ENCODE data around the gene ALOX5AP.
"Not testable (repeated sequence)": the region's sequence is repeated elsewhere in the genome, so short reads cannot be mapped to it uniquely, and the experiment has no call there.

The ALOX5AP gene

DNA sequence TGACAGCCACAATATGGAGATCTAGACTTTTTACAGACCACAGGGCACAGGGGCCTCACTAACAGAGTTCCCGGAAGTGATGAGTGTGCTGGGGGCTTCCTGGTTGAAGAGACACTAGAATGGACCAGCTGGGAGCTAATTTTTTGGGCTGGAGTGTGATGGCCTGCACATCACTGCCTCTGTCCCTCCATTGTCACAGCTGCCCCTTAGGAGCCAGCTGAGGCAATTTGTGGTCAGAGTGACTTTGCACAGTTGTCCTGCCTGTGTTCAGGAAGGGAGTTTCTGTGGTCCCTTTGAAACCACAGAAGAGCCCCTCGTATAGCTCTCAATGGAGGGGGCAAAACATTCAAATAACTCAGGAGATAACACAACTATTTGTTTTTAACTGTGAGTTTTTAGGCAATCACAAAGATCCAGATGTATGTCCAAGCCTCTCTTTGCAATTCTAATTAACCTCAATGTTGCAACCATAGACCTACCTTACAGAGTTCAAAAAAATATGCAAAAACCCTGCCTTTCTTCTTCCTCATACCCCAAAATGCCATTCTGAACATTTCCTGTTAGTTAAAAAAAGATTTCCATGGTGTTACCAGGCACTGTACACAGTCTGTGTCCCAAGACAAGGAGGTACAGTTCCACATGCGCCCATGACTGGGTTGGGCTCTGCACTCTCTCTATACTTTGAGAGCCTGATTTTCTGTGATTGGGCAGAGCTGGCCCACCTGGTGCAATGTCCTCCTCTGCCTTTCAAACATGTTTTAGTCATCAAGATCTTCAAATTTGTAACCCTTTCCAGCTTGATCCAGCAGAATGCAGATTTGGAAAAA is 2.4 kb downstream of the ALOX5AP start:
- no peak for DNase-seq (ENCODE audit: low spot score)

DNA sequence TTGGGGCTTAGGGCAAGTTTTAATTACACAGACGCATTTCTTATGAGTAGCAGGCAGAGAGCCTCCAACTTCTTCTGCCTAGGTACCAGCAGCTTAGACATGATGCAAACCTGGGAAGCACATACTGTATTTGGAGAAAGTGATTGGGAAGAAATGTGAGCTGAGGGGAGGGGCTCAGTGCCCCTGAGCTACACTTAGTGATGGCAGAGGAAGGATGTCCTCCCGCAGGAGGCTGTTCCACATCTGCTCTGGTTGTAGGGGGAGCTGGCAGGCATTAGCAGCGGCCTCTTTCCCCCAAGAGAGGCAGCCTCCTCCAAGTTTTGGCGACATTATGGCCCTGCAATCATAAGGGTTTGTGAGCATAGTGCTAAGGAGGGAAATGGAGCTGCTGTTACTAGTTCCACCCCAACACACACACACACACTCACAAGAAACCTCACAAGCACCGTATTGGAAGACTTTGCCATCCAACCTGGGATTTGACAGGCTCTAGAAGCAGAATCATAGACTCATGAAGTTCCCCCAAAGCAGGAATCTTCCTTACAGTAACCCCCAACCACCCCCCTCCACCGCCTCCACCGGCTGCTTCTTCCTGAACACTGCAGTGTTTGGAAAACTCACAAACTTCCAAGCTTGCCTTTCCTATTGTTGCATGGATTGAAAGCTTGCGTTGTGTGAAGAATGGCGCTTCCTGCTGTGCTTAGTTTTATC is 3.3 kb downstream of the ALOX5AP start:
- DNase-seq (ENCODE audit: low spot score) = no peak

DNA sequence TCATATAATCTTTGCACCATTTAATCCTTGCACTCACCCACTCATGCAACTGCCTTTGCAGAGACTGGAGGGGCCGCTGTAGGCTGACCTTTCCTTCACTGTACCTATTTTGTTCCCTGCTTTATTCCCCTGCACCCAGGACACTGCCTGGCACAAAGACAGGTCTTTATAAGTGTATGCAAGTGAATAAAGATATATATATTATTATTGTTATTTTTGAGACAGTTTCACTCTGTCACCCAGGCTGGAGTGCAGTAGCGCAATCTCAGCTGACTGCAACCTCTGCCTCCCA is 3.8 kb downstream of the ALOX5AP start:
- no peak for DNase-seq (ENCODE audit: low spot score)

DNA sequence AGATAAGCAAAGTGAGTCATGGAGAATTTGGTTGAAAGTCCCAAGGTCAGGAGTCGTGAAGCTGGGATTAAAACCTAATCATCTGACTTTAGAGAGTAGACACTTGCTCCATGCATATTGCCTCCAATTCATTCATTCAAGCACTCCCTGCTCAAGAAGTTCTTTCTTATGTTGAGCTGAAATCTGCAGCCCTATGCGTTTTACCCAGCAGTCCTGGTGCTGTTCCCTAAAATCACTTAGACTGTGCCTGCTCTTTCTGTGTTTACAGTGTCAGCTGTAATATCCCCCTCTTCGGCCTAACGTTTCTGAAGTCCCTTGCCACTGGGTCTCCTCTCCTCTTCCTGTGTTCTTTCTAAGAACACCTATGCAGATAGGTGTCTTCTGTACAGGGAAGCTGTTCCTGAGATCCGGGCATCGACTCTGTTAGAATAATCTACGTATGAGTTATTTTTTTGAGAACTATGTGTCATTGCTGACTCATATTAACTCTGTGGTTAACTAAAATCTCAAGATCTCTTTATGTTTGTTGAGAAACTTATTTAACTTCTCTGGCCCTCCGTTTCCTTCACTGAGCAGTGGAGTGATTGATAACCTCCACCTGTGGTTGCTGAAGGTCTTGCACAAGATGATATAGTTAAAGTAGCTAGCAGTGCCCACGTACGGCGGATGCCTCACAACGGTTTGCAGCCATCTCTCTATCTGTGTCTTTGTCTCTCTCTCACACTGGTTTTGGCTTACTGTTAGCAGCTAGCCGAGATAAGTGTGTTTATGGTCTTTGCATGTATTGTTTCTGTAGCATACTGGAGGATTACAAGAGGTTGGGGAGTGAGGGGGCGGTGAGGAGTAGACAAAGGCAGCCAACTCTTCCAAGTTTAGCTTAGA is 4.7 kb downstream of the ALOX5AP start:
- no peak for DNase-seq (ENCODE audit: low spot score)

DNA sequence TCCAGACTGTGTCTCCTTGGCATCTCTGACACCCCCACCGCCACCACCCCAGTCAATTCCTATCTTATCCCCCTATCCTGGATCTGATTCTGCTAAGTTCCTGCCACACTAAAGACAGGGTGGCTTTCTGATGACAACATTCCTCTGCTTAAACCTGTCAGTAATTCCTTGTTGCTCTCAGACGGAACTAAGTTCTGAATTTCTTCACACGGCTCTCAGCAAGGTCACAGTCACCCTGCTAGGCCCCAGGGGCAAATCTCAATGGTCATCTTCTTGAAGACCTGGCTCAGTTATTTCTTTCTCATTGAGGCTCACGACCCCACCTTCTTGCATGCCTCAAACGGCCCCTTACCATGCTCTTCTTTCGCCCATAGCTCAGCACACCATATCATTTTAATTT is 7.6 kb downstream of the ALOX5AP start:
- no peak for DNase-seq (ENCODE audit: low spot score)

DNA sequence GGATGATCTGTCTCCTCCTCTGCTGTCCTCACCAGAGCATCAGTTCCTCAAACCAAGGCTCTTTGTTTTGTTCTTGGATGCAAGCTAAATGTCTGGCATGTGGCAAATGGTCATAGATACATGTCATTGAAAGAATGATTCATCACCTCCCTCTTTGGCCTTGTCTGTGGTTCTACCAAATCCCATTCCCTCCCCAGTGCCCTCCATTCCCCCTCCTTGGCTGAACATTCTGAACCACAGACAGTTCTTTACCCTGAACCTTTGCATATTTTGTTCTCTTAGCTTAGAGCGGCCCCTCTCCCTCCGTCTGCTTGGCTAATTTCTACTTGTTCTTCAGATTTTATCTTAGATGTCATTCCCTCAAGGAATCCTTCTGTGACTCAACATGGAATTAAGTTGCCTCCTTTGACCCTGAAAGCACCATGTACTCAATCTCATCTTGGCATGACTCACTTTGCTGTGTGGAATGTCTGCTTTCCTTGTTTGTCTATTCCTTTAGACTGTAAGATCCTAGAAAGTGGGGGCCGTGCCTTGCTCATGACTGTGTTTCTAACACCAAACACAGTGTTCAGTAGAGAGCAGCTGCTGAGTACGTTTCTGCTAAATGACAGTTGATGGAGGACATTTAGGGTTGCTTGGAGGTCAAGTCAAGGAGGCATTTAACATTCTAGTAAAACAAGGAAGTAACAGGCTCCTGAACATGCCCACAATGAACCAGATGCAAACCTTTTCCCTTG is 8.1 kb downstream of the ALOX5AP start:
- DNase-seq (ENCODE audit: low spot score) = no peak

DNA sequence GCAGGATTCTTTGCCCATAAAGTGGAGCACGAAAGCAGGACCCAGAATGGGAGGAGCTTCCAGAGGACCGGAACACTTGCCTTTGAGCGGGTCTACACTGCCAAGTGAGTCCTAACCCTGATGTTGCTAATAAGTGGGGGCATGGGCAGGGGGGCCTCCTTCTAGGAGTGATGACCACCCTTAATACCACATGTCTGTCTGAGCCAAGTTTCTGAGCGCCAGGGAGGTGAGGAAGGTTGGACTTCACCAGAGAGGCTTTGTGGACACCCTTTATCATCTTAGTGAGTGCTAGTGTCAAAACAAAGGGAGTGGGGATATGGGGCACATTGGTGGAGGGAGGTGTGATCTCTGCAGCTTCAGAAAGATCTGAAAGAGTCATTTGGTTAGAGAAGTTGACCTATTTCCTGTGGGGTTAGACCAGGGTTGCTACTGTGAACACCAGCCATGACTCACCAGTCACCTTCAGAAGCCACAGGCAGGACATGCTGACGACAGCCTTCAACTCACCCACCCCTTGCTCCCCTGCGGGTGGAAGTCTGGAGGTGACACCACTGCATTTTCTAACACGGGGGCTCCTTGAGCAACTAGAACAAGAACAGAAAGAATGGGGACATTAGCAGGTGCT is 8.8 kb downstream of the ALOX5AP start:
- no peak for DNase-seq (ENCODE audit: low spot score)

DNA sequence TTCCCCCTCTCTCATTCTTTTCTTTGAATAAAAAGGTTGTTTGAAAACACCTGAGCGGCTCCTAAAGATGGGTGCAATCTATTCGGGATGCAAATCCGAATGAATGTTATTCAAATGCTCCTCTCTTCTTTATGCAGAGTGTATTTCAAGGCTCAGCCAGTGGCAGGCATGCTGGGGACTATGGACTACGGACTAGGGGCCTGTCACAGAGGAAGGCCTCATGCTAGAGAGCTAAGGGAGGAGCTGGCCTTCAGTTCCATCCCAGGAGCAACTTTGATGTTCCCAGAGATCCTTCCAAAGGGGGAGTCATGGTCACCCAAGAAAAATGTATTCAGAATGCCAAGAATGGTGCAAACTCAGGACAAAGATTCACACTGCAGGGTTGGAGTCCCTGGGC is 9.3 kb downstream of the ALOX5AP start:
- DNase-seq (ENCODE audit: low spot score) = no peak

DNA sequence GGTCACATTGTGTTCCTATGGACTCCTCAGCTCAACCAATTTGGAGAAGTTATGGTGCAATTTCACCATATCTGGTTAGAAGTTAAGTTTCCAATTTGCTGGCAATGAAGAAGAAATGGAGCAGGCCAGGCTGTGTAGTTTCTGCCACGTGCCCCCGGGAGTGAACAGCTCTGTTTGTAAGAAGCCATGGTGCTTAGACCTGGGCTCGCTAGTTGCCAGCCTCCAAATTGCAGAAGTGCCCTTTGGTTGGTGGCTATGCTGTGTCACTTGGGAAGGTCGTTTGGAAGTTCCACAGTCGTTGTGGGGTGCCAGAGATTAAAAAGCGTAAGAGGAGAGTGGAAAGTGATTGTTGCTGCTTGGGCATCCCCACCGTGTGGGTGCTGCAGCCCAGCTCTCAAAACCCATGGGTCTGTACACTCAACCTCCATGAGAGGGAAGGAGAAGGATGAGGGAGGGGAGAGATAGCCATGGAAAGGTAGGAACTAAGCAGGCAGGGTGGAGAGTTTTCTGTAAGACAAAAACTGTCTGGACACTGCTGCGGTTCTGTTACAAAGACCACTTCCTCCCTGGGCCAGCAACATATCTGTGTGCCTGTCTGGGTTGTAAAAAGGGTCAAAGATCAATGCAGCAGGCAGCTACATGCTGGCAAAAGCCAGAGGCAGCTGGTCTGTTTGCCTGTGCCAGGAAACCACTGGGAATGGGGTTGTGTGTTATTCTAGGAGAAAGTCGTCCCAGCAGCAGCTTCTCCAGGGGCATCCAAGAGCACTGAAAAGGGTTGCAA is 10.8 kb downstream of the ALOX5AP start:
- DNase-seq (ENCODE audit: low spot score) = no peak

DNA sequence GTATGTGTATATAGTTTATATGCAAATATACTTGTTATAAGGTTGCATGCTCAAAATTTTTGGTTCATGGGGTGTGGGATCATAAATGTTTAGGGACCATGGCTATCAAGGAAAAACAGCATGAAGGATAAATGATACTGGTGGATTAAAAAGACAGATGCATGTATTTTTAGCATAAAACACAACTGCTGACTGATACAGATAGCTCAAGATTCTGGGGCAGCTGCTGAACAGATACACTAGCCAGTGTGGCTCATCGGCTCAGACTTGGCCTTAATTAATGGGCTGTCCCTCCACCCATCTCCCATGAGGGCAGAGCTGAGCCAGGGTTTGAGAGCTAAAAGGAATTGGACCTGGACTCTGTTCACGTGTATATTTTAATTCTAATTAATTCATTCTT is 11.4 kb downstream of the ALOX5AP start:
- DNase-seq (ENCODE audit: low spot score) = no peak

DNA sequence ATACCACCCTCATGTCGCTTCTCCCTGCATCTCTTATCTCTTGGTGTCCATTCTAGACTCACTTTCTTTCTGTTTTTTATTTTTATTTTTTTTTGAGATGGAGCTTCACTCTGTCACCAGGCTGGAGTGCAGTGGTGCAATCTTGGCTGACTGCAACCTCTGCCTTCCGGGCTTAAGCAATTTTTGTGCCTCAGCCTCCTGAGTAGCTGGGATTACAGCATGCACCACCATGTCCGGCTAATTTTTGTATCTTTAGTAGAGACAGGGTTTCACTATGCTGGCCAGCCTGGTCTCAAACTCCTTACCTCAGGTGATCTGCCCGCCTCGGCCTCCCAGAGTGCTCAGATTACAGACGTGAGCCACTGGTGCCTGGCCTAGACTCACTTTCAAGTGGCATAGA is 12.5 kb downstream of the ALOX5AP start:
- DNase-seq (ENCODE audit: low spot score) = not testable (repeated sequence)

DNA sequence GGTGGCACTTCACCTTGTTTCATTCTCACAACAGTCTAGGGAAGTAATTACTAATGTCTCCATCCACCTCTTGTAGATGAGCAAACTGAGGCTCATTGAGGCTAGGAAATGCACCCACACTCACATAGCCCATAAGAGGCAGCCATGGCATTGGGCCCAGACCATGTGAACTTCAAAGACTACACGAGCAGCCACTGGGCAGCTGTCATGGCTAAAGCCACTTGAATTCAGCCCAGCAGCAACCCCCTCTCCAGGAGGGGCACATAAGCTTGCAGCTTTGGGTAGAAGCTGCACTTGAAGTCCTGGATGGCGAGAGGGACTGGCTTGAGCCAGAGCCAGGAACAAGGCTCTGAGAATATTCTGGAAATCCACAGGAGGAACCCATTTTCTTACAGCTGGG is 13.4 kb downstream of the ALOX5AP start:
- DNase-seq (ENCODE audit: low spot score) = no peak

DNA sequence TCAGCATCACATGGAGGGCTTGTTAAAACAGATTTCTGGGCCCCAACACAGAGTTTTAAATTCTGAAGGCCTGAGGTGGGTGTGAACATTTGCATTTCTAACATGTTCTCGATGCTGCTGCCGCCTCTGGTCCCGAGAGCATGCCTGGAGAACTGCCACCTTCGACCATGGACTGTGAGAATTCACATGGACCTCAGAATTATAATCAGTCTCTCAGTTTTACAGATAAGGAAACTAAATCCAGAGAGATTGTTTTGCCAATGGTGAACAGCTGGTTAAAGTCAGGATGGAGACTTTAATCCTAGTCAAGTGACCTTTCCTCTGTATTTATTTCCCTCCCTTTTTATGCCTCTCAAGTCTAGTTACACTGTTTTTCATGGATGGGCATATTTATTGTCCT is 14.7 kb downstream of the ALOX5AP start:
- no peak for DNase-seq (ENCODE audit: low spot score)

DNA sequence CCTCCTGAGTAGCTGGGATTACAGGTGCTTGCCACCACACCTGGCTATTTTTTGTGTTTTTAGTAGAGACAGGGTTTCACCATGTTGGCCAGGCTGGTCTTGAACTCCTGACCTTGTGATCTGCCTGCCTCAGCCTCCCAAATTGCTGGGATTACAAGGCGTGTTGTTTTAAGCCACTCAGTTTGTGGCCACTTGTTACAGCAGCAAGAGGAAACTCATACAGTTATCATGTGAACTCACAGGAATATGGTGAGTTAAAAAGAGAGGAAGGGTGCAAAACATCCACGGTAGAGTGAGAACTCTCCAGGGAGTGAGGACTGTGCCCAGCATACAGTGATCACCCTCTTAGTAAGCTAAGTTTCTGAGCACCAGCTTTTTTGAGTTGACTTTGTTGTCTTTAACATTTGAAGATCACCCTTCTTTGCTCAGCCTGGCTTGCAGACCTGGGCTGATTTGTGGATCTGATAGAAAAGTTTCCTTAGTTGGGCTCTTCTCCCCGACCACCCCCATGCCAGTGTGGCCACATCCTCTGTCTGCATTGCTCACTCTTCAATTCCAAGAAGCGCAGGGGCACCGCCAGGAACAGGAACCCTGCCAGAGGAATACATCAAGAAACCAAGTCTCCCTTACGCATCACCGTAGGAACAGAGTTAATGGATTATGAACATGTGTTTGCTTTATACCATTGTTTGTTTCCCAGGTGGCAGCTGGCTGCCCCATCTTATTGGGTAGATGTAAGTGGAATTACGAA is 16.0 kb downstream of the ALOX5AP start:
- no peak for DNase-seq (ENCODE audit: low spot score)

DNA sequence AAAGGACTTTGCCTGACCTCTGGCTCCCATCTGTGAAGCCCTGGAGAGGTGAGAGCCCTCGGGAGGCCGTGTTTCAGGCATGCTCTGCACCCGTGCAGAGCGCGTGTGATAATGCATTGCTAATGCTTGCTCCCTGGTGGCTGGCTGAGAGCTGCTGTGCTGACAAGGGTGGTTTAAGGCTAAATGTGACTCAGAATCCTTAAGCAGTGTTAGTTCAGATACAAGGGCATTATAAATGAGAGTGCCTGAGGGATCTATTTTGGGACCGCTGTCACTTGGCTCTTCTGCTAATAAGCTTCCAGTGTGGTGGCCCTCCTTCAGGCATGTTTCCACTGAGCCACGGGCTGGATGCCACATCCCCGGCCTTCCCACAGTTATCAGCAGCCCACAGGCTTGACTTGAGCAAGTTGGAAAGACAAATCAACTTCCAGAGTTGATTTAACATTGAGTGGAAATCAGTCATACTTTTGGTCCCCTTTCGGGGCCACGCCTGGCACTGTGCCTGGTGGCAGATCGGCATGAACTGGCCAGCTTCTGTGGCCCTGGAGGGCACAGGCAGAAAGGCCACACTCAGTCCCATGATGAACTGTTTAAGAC is 17.0 kb downstream of the ALOX5AP start:
- no peak for DNase-seq (ENCODE audit: low spot score)

DNA sequence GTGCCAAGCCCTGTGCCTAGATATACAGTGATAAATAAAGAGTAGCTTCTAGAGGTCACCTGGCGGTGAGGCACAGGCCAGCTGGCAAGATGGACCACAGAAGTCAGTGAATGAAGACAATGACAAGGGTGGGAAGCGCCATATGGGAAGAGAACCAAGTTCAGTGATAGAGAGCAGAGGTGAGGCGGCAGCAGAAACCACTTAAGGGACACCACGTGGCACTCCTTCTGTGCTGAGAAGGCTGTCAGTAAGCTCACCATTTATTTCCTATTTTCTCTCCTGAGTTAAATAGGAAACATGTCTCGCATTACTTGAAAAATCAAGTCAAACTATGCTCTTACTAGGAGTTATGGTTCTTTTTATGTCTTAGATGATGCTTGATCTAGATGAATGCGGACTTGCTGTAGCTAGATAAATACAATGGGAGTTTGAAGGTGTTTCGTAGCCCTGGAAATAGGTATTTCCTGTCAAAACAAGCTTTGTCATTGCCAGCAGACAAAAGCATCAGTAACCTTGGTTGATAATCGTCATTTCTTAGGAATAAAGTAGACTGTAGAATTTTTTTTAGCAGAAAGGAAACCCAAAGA is 17.8 kb downstream of the ALOX5AP start:
- no peak for DNase-seq (ENCODE audit: low spot score)

DNA sequence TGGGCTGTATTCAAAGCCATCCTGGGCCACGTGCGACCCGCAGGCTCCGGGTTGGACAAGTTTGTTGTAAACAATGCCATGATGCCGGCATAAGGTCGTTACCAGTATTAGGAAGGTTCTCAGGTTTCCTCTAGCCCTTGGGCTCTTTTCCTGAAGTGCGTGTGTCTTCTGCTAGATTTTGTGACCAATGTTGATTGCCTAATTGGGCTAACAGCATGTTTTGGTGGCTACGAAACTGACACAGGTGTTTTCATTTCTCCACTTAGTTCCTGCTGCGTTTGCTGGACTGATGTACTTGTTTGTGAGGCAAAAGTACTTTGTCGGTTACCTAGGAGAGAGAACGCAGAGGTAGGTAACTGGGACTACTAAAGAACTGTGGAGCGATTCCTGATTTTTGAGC is 20.3 kb downstream of the ALOX5AP start:
- DNase-seq (ENCODE audit: low spot score) = no peak

DNA sequence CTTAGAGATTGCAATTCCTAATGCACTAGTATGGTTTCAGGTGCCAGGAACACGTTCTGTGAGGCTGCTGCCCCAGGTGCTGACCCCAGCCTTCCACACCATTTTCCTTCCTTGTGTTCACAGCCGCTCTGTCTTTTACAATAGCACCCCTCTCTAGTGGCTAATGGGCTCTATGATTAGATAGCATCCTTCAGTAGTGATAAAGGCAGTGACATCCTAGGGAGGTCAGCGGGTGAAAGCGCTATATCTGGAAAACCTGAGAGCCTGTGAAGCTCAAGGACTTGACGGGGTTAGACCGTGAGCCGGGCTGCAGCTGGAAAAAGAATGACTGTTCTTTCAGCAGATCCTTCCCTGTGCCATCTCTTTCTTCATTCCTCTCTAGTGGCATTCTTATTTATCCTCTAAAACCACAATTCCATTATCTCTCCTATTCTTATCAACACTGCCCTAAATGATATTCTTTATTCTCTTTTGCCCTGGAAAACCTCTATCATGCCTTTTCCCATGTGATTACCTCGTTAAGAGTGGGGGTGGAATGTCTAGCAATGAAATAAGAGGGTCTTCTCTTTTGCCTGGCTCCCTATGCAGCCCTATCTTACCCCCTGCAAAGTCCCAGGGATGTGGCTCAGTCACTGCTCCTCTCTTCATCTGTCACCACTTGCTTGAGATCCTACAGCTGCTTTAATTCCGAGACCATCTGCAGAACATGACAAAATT is 21.8 kb downstream of the ALOX5AP start:
- no peak for DNase-seq (ENCODE audit: low spot score)

DNA sequence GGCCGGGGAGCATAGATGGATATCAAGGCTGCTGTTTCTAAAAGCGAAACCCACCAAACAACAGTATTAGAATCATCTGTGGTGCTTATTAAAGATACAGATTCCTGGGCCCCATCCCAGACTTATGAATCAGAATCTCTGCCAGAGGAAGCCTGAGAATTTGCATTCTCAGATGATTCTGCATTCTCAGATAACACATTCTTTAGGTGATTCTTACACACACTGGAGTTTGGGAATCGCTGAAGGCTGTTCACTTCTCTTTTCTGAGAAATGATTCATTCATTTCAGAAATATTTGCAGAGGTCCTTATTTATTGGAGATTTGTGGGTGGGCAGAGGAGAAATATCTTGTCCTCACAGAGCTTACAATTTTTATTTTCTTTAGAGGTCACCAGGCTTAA is 24.4 kb downstream of the ALOX5AP start:
- DNase-seq (ENCODE audit: low spot score) = no peak
